ENCODE measurements around the gene GOLGA6L9.
"Not testable (repeated sequence)": the region's sequence is repeated elsewhere in the genome, so short reads cannot be mapped to it uniquely, and the experiment has no call there.

GOLGA6L9 gene

DNA sequence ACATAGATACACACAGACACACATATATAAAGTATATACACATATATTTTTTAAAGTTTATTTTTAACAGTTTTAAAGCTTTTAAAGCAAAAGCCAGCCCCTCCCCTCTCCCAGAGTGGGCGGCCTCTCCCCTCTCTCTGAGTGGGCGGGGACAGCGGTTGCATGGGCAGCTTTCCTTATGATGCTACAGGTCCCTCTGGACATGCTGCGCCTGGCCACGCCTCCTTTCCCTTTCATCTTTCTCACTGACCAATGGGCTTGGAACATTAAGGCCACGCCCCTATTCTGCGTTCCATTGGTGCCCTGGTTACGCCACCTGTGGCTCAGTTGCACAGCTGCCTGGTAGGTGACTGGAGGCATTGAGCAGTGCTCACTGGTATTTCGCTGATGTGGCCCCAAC is at the start of gene GOLGA6L9:
GOLGA6L9 (plus strand) TSS at position 124 of the 400 bp plus-strand sequence; CDS start at position 388, 264 bp downstream.
- DNase-seq (ENCODE audit: low spot score), result not testable (repeated sequence)

- DNase-seq (ENCODE audit: low spot score), result not testable (repeated sequence)
These were observed 48.2 kb upstream of the GOLGA6L9 start for GRCh38 chr15:82381330-82381955.

GRCh38 chr15:82387209-82387608 is 42.4 kb upstream of the GOLGA6L9 start:
- DNase-seq (ENCODE audit: low spot score), result not testable (repeated sequence)

GRCh38 chr15:82390152-82390551 is 39.5 kb upstream of the GOLGA6L9 start:
- not testable (repeated sequence) for DNase-seq (ENCODE audit: low spot score)

GRCh38 chr15:82392077-82392476 is 37.5 kb upstream of the GOLGA6L9 start:
- not testable (repeated sequence) for DNase-seq (ENCODE audit: low spot score)

GRCh38 chr15:82393671-82394070 is 35.9 kb upstream of the GOLGA6L9 start:
- no peak for DNase-seq (ENCODE audit: low spot score)

- DNase-seq (ENCODE audit: low spot score), result not testable (repeated sequence)
These were observed 33.8 kb upstream of the GOLGA6L9 start for GRCh38 chr15:82395788-82396187.

DNA sequence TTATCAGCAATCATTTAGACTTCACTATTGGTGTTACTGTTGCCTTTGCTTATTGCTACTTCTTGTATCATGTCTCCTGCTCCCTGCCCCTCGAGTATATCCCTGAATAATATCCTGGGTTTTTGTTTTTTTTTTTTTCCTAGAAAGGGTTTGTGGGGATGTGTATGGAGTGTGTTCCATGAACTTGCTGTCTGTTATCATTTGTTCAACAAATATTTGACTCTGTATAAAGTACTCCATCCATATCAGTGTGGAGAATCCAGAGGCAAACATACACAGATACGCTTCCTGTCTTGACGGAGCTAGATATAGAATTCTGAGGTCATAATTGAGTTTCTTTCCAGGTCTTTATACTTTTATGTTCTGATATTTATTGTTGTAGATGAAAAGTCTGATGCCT is 31.8 kb upstream of the GOLGA6L9 start:
- DNase-seq (ENCODE audit: low spot score), result no peak

- no peak for DNase-seq (ENCODE audit: low spot score)
These were observed 30.8 kb upstream of the GOLGA6L9 start for GRCh38 chr15:82398785-82399184.

DNA sequence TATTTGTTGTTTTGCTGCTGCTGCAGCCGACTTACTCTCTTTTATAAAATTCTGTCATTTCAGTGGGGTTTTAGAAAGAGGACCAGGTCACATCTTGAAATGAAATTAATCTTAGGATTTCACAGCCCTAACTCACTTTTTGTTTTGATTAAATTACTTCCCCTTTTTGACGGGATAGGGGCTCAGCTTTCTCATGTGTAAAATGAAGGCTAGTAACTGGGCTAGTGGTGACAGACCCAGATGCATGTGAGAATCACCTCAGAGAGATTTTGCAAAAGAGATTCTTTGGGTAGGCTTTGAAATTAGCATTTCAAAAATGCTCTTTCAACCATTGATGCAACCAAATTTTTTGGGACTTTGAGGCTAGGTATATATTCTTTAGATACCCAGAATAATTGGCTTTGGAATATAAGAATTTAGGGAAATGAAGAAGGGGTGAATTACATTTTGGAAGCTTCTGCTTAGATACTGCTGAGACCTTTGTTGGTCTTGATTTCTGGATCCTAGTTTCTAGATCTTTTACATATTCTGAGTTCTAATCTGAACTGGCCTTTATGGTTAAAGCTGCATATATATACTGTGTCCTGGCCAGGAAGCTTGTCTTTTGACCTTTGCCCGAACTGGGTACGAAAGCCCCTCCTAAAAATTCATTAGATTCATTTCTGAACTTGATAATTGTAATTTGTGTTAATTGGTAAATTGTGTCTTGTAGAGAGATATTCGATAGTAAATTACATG is 30.1 kb upstream of the GOLGA6L9 start:
- not testable (repeated sequence) for DNase-seq (ENCODE audit: low spot score)

- not testable (repeated sequence) for DNase-seq (ENCODE audit: low spot score)
These were observed 27.7 kb upstream of the GOLGA6L9 start for GRCh38 chr15:82401918-82402317.

GRCh38 chr15:82402341-82402740 is 27.3 kb upstream of the GOLGA6L9 start:
- DNase-seq (ENCODE audit: low spot score), result not testable (repeated sequence)

DNA sequence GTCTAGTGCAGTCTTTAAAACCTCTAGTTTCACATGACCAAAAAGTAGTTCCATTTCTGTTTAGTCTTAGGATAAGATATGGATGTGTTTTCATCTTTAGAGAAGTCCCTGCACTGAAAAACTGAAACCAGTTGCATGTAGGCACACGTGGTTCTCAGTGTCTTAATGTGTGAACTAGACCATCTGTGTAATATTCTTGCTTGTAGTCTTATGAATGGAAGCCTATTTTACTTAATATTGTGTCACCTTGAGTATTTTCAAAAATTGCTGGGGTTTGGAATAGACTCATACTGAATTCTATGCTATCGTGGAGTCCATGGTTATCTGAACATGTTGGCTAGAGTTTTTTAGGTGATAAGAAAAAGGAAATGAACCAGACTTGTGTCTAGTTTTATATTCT is 23.4 kb upstream of the GOLGA6L9 start:
- not testable (repeated sequence) for DNase-seq (ENCODE audit: low spot score)

GRCh38 chr15:82410306-82410705 is 19.3 kb upstream of the GOLGA6L9 start:
- not testable (repeated sequence) for DNase-seq (ENCODE audit: low spot score)

DNA sequence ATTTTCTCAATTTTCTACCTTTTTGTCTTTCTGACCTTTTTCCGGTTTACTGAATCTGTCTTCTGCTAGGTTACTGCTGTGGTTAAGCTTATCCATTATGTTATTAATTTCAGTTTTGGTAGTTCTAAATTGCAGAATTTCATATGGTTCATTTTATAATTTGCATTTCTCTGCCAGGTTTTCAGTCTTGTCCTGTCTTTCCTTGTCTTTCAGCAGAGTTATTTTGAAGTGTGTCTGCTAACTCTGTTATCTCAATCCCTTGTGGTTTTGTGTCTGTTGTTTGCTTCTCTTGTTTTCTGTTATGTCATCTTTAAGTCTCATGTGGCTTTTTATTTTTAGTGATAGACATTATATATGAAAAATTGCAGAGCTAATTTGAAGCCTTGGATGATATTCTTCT is 18.0 kb upstream of the GOLGA6L9 start:
- DNase-seq (ENCODE audit: low spot score), result not testable (repeated sequence)

DNA sequence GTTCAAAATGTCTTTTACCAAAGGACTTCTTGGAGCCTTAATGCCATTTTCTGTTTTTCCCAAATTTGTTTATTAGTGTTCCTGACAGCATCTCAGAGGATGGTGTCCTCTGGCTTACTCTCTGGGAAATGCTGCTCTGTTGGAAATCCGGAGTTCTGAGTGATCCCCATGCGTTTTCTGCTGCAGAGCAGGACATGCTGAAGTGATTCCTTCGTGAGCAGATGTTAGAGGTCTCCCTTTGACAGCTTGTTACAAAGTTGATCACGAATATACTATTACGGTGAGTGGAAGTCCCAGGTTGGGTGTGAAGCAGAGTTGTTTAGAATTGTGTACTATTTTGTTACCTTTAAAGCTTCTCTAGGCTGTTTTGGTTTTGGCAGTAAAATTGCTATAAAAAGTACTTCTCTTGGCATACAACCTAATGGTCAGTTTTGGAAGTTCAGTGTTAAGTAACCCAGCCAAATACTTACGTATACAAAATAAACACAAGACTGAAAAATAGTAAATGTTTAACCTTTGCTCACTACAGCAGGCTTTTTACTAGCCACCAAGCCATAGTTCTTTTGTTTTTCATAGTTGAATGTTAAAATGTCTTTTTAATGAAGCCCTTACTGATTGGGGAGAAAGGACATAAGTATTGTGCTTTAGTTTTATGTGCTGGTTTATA is 15.0 kb upstream of the GOLGA6L9 start:
- not testable (repeated sequence) for DNase-seq (ENCODE audit: low spot score)

DNA sequence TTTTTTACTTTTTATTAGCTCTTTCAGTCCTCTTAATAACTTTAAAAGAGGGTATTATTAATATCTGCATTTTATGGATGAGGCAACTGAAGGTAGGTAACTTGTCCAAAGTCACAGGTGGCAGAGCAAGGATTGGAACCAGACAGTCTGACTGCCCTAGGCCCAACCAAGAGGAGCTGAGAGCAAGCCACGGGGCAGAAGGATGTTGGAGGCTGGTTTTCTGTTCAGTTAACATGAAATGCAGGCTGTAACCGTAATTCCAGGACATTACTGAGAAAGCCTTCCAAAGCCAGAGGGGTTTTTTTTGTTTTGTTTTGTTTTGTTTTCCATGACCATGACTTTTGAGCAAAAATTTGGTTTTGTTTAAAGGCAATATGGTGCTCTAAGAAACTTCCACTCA is 9.1 kb upstream of the GOLGA6L9 start:
- not testable (repeated sequence) for DNase-seq (ENCODE audit: low spot score)

GRCh38 chr15:82420966-82421365 is 8.7 kb upstream of the GOLGA6L9 start:
- not testable (repeated sequence) for DNase-seq (ENCODE audit: low spot score)

DNA sequence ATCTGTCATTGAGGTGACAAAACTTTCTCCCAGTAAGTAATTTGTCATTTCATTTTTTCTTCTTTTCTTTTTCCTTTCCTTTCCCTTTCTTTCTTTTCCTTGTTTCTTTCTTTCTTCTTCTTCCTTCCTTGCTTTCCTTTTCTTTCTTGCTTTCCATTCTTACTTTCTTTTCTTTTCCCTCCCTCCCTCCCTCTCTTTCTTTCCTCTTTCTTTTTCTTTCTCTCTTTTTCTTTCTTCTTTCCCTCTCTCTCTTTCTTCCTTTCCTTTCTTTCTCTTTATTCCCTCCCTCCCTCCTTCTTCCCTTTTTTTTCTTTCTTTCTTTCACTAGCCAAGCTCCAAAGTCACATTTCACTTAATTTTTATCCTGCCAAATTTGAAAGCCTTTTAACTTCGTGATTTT is 2.5 kb upstream of the GOLGA6L9 start:
- not testable (repeated sequence) for DNase-seq (ENCODE audit: low spot score)

DNA sequence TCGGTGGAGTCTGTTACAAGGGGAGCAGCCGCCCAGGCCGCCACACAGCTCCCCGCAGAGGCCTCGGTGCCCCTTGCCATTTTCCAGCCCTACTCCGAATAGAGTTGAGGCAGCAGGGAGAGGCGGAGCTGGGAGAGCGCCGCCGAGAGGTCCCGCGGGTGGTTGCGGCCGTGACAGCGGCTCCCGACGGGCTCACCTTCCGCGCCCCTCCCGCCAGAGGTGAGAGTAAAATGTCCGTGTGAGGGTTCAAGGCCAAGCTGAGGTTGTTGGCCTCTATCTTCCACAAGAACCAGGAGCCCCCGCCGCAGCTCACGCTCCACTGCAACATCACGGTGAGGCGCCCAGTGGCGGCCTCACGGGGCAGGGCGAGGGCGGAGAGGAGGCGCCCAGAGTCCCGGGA is 15.8 kb downstream of the GOLGA6L9 start:
- not testable (repeated sequence) for DNase-seq (ENCODE audit: low spot score)

DNA sequence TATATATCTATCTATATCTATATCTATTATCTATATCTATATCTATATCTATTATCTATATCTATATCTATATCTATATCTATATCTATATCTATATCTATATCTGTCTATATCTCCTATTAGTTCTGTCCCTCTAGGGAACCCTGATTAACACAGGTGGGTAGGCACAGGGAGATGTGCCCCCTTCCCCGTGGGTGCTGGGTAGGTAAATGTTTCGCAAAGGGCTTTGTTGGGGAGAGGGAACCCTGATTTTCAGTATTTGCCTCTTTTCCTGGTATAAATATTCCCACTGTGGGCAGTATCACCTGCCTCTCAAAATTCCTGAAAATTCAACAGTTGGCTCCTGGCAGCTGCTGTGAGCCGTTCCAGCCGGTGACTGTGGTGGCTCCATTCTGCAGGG is 27.7 kb downstream of the GOLGA6L9 start:
- DNase-seq (ENCODE audit: low spot score), result not testable (repeated sequence)

- DNase-seq (ENCODE audit: low spot score), result not testable (repeated sequence)
These were observed 36.0 kb downstream of the GOLGA6L9 start for GRCh38 chr15:82465629-82466028.

GRCh38 chr15:82468205-82468604 is 38.6 kb downstream of the GOLGA6L9 start:
- DNase-seq (ENCODE audit: low spot score), result not testable (repeated sequence)
